NB4 (cell line): ENCODE results near the gene OR6J1.

Source experiments
- DNase-seq: peaks from one replicate; pipeline ENCODE4 v3.0.0; 2010; ENCODE audit warnings: low read depth
- H3K4me3 ChIP-seq: one replicate; pipeline ENCODE4 v1.5.1; 2011; ENCODE audit warnings: mild to moderate bottlenecking, low read depth, low read length, moderate library complexity
- CTCF ChIP-seq: IDR thresholded peaks from one replicate; pipeline ENCODE4 v1.5.1; 2012; ENCODE audit warnings: low read depth, low read length
- MAX ChIP-seq: IDR thresholded peaks from 2 replicates; pipeline ENCODE4 v1.6.1; 2011; ENCODE audit warnings: low read depth, low read length
- MYC ChIP-seq: IDR thresholded peaks from 2 replicates; pipeline ENCODE4 v1.6.1; 2011; ENCODE audit warnings: low read depth, low read length
- POLR2A ChIP-seq: IDR thresholded peaks from 2 replicates; pipeline ENCODE4 v1.6.1; 2011; ENCODE audit warnings: mild to moderate bottlenecking; ENCODE audit not compliant: insufficient read length; ENCODE audit errors: extremely low read depth

The OR6J1 gene

GRCh38 chr14:22597771-22598098, 46.4 kb downstream of the OR6J1 start:
- no peak for DNase-seq
- peak overlapping the region; percentile 59 for H3K4me3 ChIP-seq
- no peak for TF ChIP-seq POLR2A
- no peak for TF ChIP-seq MYC
- TF ChIP-seq MAX, result no peak
- no peak for TF ChIP-seq CTCF

- TF ChIP-seq POLR2A, result no peak
- no peak for TF ChIP-seq MAX
- TF ChIP-seq MYC, result no peak
- no peak for TF ChIP-seq CTCF
- H3K4me3 ChIP-seq, result no peak overlapping the region
- no peak for DNase-seq
Observed at GRCh38 chr14:22597265-22597664, 46.9 kb downstream of the OR6J1 start.

- no peak overlapping the region for H3K4me3 ChIP-seq
Observed at GRCh38 chr14:22596354-22596879, 47.7 kb downstream of the OR6J1 start.

GRCh38 chr14:22594156-22594716, 49.9 kb downstream of the OR6J1 start:
- H3K4me3 ChIP-seq, result no peak overlapping the region
- no peak for DNase-seq
- TF ChIP-seq MYC, result no peak
- TF ChIP-seq POLR2A, result no peak
- no peak for TF ChIP-seq MAX
- no peak for TF ChIP-seq CTCF

More at GRCh38 chr14:22596354-22596879, 47.7 kb downstream of the OR6J1 start:
- no peak for DNase-seq
- no peak for TF ChIP-seq MAX
- no peak for TF ChIP-seq CTCF
- TF ChIP-seq POLR2A, result no peak
- no peak for TF ChIP-seq MYC

- TF ChIP-seq CTCF, result no peak
- TF ChIP-seq MAX, result no peak
- TF ChIP-seq MYC, result no peak
- TF ChIP-seq POLR2A, result no peak
- no peak overlapping the region for H3K4me3 ChIP-seq
- no peak for DNase-seq
Observed at GRCh38 chr14:22593601-22594000, 50.6 kb downstream of the OR6J1 start.

GRCh38 chr14:22593189-22593588, 51.0 kb downstream of the OR6J1 start:
- no peak for TF ChIP-seq MYC
- TF ChIP-seq MAX, result no peak
- no peak for TF ChIP-seq CTCF
- TF ChIP-seq POLR2A, result no peak
- H3K4me3 ChIP-seq, result no peak overlapping the region
- no peak for DNase-seq
